CD4-positive, alpha-beta T cell treated with Interferon alpha-2 for 1 hour (primary cell): ENCODE measurements around the gene GP1BB.

ENCODE experiments used
- DNase-seq, 2 donors: peaks; one replicate each; pipeline ENCODE4 v3.0.0-alpha.2; 2020 to 2022

GP1BB gene

GRCh38 chr22:19767427-19768341 lies 44.3 kb downstream of the GP1BB start:
- no peak for DNase-seq

- no peak for DNase-seq
These were observed 46.0 kb downstream of the GP1BB start for GRCh38 chr22:19769393-19769715.

DNA sequence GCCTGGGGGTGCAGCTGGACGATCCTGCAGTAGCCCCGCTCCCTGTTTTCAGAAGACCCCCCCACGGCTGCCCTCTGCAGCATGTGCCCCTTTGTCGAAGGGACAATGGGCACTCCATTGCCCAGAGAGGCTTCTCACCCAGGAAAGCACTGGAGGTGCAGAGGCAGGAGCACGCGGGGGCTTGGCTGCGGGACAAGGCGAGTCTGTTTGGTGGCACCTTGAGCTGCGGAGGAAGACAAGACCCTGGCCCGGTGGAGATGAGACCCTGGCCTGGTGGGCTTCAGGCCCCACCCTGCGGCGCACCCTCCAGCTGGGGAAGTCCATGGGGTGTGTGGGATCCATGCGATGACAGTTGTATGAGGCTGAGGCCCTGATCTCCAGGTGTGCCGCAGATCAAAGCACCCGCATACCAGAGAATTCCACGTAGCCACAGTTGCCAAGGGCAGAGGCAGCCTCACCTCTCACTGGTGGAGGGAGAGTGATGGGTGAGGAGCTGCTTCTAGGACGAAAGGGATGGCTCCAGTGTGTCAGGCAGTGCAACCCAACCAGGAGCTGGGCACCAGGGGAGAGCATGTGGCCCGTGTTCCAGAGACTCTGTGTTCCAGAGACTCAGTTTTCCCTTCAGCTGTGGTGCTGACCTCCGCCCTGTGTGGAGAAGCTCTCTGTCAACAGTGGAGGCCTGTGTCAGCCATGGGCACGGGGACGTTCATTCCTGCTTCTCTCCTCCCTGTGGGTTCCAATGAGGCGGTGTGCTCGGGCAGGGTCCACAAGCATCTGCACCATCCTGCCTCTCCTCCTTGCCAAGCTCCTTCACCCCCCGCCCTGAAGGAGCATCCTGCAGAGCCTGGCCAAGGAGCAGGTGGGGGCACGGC lies 47.2 kb downstream of the GP1BB start:
- no peak for DNase-seq

DNA sequence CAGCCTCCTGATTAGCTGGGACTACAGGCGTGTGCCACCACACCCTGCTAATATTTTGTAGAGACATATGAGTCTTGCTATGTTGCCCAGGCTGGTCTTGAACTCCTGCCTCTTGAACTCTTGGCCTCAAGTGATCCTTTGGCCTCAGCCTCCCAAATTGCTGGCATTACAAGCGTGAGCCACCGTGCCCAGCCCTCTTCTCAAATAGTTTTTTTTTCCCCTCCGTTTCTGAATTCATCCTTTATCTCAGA lies 49.0 kb downstream of the GP1BB start:
- no peak for DNase-seq

GRCh38 chr22:19772673-19773469 lies 49.5 kb downstream of the GP1BB start:
- DNase-seq: no peak

DNA sequence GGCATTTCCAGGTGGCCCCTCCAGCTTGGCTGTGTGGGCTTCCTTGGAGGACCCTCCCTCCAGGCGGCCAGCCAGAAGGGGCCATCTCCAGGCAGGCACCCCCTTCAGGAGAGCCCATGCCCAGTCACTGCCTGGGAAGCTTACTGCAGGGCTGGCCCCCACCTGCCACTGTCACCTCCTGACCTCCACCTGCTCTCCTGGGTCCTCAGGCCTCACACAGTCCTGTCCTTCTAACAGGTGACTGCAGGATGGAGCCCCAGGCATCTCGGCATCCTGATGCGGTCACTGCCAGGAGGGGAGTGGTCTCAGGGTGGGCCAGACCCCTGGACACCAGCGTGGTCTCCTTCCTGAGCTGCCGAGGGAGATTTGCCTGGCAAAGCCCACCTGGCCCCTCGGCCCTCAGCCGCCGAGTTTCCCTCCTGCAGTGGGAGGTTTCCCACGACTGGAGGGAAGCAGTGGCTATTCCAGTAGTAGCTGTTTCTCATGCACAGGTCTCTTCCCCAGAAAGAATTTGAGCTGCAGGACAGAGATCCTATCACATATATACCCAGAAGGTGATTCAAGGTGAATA lies 50.2 kb downstream of the GP1BB start:
- no peak for DNase-seq
